Daoy (cell line): Measurements from ENCODE around the gene MBTPS1. TPM values are rescaled to one million over a fixed set of nuclear protein-coding genes. Genes with fewer than 3 reads are reported as not detected.

Experiments used
- DNase-seq: peaks from one replicate; pipeline ENCODE4 v3.0.0-alpha.2; 2015; ENCODE audit warnings: low read depth
- total RNA-seq: library from RNA; depleted of rRNA; stranded (reverse); fragments of >200 nt; shearing (Covaris generic); gene quantifications from 2 replicates; pipeline ENCODE4 v1.2.3, GENCODE V29; 2014

MBTPS1 gene
- total RNA-seq, 1 experiment from 2014 or later = 36.6 TPM

DNA sequence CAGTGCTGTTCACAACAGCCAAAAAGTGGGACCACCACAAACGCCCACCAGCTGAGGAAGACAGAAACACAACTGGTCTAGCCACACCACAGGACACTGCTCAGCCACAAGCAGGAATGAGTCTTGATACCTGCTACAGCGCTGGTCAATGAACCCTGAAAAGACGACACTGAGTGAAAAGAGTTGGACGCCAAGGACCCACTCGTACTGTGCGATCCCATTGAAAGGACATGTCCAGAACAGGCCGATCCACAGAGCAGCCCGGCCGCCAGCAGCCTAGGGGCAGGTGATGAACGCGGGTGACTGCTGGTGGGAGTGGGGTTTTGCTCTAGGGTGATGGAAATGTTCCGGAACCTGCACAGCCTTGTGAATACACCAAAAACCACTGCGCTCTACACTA is 63.5 kb downstream of the MBTPS1 start:
- no peak for DNase-seq

- DNase-seq = no peak
Observed at GRCh38 chr16:84052071-84052622, 64.6 kb downstream of the MBTPS1 start.

GRCh38 chr16:84050316-84050715 is 66.4 kb downstream of the MBTPS1 start:
- no peak for DNase-seq

- no peak for DNase-seq
Observed at GRCh38 chr16:84049403-84050060, 67.2 kb downstream of the MBTPS1 start.

DNA sequence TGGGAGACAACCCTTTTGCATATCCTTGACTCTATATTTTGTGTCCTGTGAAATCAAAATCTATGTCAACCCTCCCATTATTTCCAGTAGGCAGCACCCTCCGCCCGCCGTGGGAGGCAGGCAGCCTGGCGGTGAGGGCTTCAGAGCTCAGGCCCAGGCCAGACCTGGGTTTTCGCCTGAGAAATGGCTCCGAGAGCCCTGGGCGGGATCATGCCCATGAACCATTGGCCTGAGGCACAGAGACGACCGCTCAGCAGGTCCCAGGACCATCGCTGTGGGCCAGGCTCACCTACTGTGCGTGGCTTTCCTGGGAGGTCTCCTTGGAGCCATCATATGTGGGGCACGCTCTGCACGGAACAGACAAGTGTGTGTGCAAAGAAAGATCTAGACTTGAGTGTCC is 67.9 kb downstream of the MBTPS1 start:
- DNase-seq = no peak

DNA sequence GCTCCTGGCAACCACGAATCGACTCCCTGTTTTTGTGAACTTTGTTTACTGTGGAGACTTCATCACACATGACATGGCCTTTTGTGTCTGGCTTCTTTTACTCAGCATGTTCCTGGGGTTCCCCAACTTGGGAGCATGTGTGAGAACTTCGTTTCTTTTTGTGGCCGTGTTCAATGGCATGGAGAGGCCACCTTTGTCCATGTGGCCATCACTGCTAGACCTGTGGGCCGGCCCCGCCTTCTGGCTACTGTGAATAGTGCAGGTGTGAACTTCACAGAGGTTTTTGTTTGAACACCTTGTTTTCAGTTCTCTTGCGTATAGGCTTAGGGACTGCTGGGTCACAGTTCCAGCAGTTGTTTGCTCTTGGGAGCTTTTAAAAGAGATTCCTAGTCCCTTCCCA is 68.5 kb downstream of the MBTPS1 start:
- no peak for DNase-seq

GRCh38 chr16:84047626-84048025 is 69.1 kb downstream of the MBTPS1 start:
- DNase-seq = no peak

DNA sequence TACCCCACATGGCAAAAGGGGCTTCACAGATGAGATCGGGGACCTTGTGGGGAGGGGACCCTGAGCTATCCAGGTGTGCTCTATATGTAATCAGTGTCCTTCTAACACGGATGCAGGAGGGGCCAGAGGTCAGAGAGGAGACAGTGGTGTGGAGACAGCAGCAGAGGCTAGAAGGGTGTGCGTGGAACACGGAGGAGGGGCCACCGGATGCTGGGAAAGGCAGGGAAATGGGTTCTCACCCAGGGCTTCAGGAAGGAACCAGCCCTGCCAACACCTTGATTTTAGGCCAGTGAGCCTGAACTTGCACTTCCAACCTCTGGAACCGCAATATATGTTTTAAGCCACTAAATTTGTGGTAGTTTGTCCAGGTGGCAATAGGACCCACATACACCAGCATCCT is 69.5 kb downstream of the MBTPS1 start:
- DNase-seq = no peak

- no peak for DNase-seq
Observed at GRCh38 chr16:84045818-84046470, 70.8 kb downstream of the MBTPS1 start.

DNA sequence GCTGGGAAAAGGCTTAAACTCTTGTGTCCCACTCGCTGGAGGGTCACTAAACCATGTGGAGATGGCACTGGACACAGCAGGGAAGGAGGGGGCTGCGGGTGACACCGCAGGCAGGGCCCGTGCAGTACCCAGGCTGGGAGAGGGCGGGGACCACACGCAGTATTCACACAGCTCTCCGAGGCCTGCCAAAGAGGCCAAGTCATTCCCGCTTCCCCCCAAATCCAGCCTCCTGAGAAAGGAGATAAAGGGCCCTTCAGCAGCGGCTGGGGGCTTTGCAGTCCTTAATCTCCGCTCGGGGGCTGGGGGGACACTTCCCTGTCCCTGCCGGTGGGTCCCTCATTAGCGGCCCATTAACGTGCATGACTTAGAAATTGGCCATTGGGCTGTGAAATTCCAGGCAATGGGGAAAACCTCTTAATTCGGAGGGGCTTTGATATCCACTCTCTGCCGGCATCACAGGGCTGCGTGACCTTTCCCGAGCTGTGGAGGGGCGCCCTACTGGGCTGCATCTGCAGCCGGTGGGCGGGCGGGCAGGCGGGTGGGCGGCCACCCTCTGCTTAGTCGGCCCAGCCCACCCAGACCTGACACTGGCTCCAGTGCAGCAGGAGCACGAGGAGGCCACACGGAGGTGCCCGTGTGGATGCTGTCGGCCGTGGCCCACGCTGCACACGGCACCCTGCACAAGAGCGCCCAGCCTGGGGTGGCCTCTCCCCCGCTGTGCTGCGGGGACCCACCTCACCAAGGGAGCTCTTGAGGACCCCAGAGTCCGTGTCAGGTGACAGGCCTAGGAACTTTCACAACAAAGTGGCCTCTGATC is 71.5 kb downstream of the MBTPS1 start:
- DNase-seq = no peak

- peak; percentile 30 for DNase-seq
Observed at GRCh38 chr16:84044118-84044488, 72.6 kb downstream of the MBTPS1 start.

DNA sequence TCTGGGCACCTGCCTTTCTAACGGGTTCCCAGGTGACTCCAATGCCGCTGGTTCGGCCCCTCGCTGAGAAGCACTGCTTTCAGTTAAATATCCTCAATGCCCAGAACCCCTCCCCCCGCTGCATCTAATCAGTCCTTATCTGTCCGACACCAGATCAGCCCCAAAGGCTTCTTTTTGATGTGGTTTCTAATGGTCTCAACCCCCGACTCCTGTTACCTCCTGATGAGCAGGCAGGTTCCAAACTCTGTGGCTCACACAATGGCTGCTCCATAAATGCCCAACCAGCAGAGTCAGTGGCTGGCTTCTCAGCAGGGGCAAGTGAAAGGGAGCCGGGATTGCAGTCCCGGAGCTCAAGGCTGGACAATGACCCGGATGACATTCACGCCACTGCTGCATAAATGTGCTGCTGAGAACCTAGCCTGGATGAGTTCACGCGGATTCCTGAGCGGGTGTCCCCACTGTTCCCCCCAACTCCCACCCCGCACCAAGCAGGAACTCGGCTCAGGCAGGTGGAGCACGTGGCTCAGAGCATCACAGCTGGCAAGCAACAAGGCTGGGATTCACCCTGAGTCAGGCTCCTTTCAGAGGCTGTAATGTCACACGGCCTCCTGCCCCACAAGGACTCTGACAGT is 73.1 kb downstream of the MBTPS1 start:
- DNase-seq = no peak

- no peak for DNase-seq
Observed at GRCh38 chr16:84042879-84043485, 73.8 kb downstream of the MBTPS1 start.

GRCh38 chr16:84042308-84042878 is 74.3 kb downstream of the MBTPS1 start, which contains the start of gene SLC38A8:
Gene SLC38A8, minus strand, starts transcription at chr16:84042795. Its CDS starts 638 bp downstream, at chr16:84042157.
- DNase-seq = no peak

DNA sequence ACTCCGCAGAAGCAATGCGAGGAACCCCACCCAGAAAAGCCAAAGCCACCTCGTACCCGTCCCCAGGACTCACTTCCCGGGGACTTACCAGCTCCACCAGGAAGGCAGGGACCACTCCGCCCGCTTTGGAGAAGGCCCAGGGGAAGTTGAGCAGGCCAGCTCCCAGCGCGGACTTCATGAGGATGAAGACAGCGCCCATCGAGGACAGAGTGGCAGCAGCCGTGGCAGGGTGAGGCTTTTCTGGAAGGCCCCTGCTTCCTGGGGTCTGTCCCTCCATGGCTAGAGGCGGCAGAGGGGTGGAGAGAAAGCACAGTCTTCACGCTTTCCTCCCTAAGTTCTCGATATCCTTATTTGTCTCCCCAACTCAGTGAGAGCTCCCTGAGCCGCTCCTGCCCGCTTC is 74.9 kb downstream of the MBTPS1 start:
- DNase-seq = no peak

DNA sequence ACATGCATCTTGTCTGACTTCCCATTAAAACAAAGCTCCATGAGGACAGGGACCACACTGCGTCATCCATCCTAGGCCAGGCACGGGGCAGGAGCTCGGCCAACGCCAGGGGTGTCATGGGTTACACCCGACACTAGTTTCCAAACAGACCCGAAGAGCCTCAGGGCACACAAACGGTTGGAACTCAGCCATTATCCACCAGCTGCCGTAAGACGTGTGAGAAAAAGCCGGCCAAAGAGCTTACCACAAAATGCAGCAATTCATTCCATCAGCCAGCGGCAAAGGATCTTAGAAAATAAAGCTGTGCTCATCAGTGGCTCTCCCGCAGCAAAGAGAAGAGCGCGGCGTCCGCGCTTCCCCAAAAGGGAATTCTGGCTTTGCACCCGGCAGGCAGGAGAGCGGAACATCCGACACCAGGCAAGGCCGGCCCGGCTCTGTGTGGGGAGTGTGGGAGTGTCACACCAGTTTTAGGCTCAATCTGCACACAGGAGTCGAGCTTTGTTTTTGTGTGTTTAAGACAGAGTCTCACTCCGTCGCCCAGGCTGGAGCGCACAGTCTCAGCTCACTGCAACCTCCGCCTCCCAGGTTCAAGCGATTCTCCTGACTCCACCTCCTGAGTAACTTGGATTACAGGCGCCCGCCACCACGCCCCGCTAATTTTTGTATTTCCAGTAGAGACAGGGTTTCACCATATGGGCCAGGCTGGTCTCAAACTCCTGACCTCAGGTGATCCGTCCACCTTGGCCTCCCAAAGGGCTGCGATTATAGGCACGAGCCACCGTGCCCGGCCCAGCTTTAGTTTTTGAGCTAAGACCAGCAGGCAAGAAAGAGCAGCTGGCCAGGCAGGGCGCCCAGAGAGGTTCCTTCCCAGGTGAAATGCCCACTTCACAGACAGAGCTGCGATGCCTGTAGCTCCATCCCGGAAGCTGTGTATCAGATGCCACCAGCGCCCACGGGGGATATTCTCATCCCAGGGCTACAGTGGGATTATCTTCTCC is 75.6 kb downstream of the MBTPS1 start:
- DNase-seq = peak; percentile 57

GRCh38 chr16:84040226-84040822 is 76.4 kb downstream of the MBTPS1 start:
- DNase-seq = no peak

DNA sequence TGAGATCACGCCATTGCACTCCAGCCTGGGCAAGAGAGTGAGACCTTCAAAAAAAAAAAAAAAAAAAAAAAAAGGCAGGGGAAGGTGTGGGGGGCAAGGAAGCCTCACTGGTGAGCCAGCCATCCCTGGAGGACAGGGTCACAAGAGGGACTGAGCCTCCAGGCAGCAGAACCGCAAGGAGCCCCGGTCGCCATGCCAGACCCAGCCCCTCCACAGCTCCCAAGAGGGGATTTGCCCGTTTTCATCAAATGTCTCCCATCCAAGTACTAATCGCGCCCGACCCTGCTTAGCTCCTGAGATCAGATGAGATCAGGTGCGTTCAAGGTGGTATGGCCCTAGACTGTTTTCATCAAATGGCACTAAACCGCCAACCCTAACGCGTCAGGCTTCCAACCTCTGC is 77.0 kb downstream of the MBTPS1 start:
- no peak for DNase-seq

- DNase-seq = no peak
Observed at GRCh38 chr16:84038469-84038868, 78.3 kb downstream of the MBTPS1 start.
